Neutrophil (primary cell): ENCODE measurements around the gene COPS7A.

Experiments
- H3K27ac ChIP-seq: fragments of 200-600 bp; sonication (generic); 2 replicates; pipeline ENCODE4 v1.5.1; 2016; ENCODE audit warnings: mild to moderate bottlenecking, moderate library complexity
- H3K27me3 ChIP-seq: fragments of 200-600 bp; sonication (generic); 2 replicates; pipeline ENCODE4 v1.6.0; 2016; ENCODE audit warnings: mild to moderate bottlenecking
- H3K36me3 ChIP-seq: fragments of 200-600 bp; sonication (generic); 2 replicates; pipeline ENCODE4 v1.5.1; 2017
- H3K4me1 ChIP-seq, 2 experiments: fragments of 200-600 bp in 1 of 2; sonication (generic) in 1 of 2; 1 replicate in 1 of 2; 2 replicates in 1 of 2; pipeline versions ENCODE4 v1.5.1 to v1.6.1; 2013 to 2016; ENCODE audit warnings: low read depth in 1 of 2, low read length in 1 of 2, mild to moderate bottlenecking in 1 of 2, moderate library complexity in 1 of 2; ENCODE audit not compliant: control insufficient read depth in 1 of 2, insufficient read depth in 1 of 2
- H3K4me3 ChIP-seq, 2 experiments: fragments of 200-600 bp in 1 of 2; sonication (generic) in 1 of 2; 1 replicate in 1 of 2; 2 replicates in 1 of 2; pipeline ENCODE4 v1.5.1; 2013 to 2016; ENCODE audit warnings: low read depth in 1 of 2, low read length in 1 of 2, mild to moderate bottlenecking in 1 of 2, moderate library complexity in 1 of 2
- H3K9me3 ChIP-seq: fragments of 200-600 bp; sonication (generic); 2 replicates; pipeline ENCODE4 v1.5.1; 2016
- CTCF ChIP-seq: fragments of 200-600 bp; sonication (generic); IDR thresholded peaks from 2 replicates; pipeline ENCODE4 v1.5.1; 2016; ENCODE audit warnings: antibody characterized with exemption

The COPS7A gene

GRCh38 chr12:6751767-6752166 lies 27.9 kb downstream of the COPS7A start:
- peak overlapping the region; percentile 97 for H3K27ac ChIP-seq
- H3K4me3 ChIP-seq, result peak overlapping the region; percentile 83 to 86
- H3K36me3 ChIP-seq, result peaks cover 53% of the 10 kb centered on the region
- H3K4me1 ChIP-seq, result peaks cover 38 to 39% of the 10 kb centered on the region in 2 experiments
- no peaks in the 10 kb centered on the region for H3K27me3 ChIP-seq
- TF ChIP-seq CTCF, result no peak
- no peaks in the 10 kb centered on the region for H3K9me3 ChIP-seq

- no peak for TF ChIP-seq CTCF
- Histone ChIP-seq H3K36me3 (peaks cover 47% of the 10 kb centered on the region), H3K27ac (peak overlapping the region; percentile 97), H3K4me3 (peak overlapping the region; percentile 83 to 86), H3K4me1 (peaks cover 32 to 33% of the 10 kb centered on the region in 2 experiments), H3K27me3 (no peaks in the 10 kb centered on the region), H3K9me3 (no peaks in the 10 kb centered on the region)
Observed at GRCh38 chr12:6752167-6752920, 28.5 kb downstream of the COPS7A start.

GRCh38 chr12:6752921-6753771 lies 29.3 kb downstream of the COPS7A start, which contains the start of gene MLF2:
MLF2 (minus strand) TSS chr12:6753141; CDS start chr12:6752334, 807 bp downstream.
- H3K27me3 ChIP-seq, result no peaks in the 10 kb centered on the region
- H3K36me3 ChIP-seq, result peaks cover 39% of the 10 kb centered on the region
- peak within 1 kb of the TSS; percentile 97 for H3K27ac ChIP-seq
- no peaks in the 10 kb centered on the region for H3K9me3 ChIP-seq
- H3K4me3 ChIP-seq, result peak within 1 kb of the TSS; percentile 83 to 86
- peaks cover 24 to 25% of the 10 kb centered on the region in 2 experiments for H3K4me1 ChIP-seq
- TF ChIP-seq CTCF, result peak; percentile 98

- H3K27me3 ChIP-seq, result no peaks in the 10 kb centered on the region
- peak overlapping the region; percentile 83 to 86 for H3K4me3 ChIP-seq
- no peak for TF ChIP-seq CTCF
- peaks cover 32% of the 10 kb centered on the region for H3K36me3 ChIP-seq
- H3K9me3 ChIP-seq, result no peaks in the 10 kb centered on the region
- peak overlapping the region; percentile 97 for H3K27ac ChIP-seq
- peaks cover 24% of the 10 kb centered on the region in 2 experiments for H3K4me1 ChIP-seq
Observed at GRCh38 chr12:6753772-6754356, 30.0 kb downstream of the COPS7A start.

- Histone ChIP-seq H3K4me3 (no peak overlapping the region), H3K9me3 (no peaks in the 10 kb centered on the region), H3K27me3 (no peaks in the 10 kb centered on the region), H3K36me3 (peaks cover 27% of the 10 kb centered on the region), H3K4me1 (peaks cover 24% of the 10 kb centered on the region in 2 experiments), H3K27ac (no peak overlapping the region)
- TF ChIP-seq CTCF, result no peak
Observed at GRCh38 chr12:6754411-6754810, 30.6 kb downstream of the COPS7A start.
